NT2/D1 (cell line): ENCODE measurements around the gene UBC.
A peak's percentile ranks its signal among the peaks of the same experiment; 100 is the strongest.

Experiments
- DNase-seq: peaks from one replicate; pipeline ENCODE4 v3.0.0-alpha.2; 2011; ENCODE audit warnings: low read depth, low spot score
- H3K27me3 ChIP-seq: 2 replicates; pipeline ENCODE4 v1.6.0; 2011; ENCODE audit warnings: mild to moderate bottlenecking; ENCODE audit not compliant: insufficient read length, insufficient read depth
- H3K36me3 ChIP-seq: 2 replicates; pipeline ENCODE4 v1.6.1; 2011; ENCODE audit warnings: mild to moderate bottlenecking, low read length, mixed read lengths; ENCODE audit not compliant: insufficient read depth, insufficient read length
- H3K4me1 ChIP-seq: 2 replicates; pipeline ENCODE4 v1.5.1; 2011; ENCODE audit not compliant: insufficient read depth, insufficient read length
- H3K4me3 ChIP-seq: 2 replicates; pipeline ENCODE4 v1.5.1; 2011; ENCODE audit warnings: low read depth; ENCODE audit not compliant: insufficient read length
- H3K9ac ChIP-seq: 2 replicates; pipeline ENCODE4 v1.6.0; 2011; ENCODE audit warnings: low read depth; ENCODE audit not compliant: insufficient read length
- H3K9me3 ChIP-seq: 2 replicates; pipeline ENCODE4 v1.5.1; 2011; ENCODE audit warnings: mild to moderate bottlenecking, low read length; ENCODE audit not compliant: insufficient read depth
- SUZ12 ChIP-seq: IDR thresholded peaks from 2 replicates; pipeline ENCODE4 v1.6.1; 2011; ENCODE audit not compliant: insufficient read length, insufficient read depth; ENCODE audit errors: extremely low read depth
- YY1 ChIP-seq: IDR thresholded peaks from 2 replicates; pipeline ENCODE4 v1.6.1; 2011; ENCODE audit not compliant: insufficient read length, insufficient read depth
- ZNF274 ChIP-seq: IDR thresholded peaks from 2 replicates; pipeline ENCODE4 v1.6.1; 2011; ENCODE audit warnings: mild to moderate bottlenecking, low read depth, low read length

Gene UBC

DNA sequence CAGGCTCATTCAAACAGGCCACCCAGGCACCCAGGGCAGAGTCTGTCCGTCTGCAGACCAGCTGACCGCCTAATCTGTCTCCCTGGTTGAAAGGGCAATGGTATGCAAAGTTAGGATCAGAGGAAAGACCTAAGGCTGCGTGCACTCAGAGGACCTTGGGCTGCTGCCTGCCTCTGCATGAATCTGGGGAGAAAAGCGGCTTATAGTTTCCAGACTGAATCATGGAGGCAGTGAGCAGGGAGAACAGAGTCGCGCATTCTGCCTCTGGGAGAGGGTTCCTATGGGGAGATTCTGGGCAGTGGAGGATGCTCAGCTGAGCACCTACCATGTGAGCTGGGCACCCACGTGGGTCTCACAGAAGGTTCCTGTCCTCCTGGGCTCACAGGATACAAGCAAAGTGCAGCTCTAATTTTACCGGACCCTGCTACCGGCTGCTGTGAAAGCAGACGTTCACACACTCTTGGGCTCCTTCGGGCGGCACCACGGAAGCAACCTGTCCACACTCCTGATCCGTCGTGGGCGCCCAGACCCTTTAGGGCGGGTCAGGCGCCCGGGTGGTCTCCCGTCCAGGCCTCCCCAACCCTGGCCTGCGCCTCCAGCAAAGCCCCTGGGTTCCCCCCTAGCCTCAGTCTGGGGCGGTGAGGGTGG lies 51.6 kb downstream of the UBC start:
- TF ChIP-seq YY1 = no peak
- no peaks in the 10 kb centered on the region for H3K9me3 ChIP-seq
- H3K4me1 ChIP-seq = peaks cover 9% of the 10 kb centered on the region
- no peak for DNase-seq
- peak overlapping the region; percentile 92 for H3K9ac ChIP-seq
- peaks cover 8% of the 10 kb centered on the region for H3K27me3 ChIP-seq
- H3K36me3 ChIP-seq = peaks cover 27% of the 10 kb centered on the region
- H3K4me3 ChIP-seq = peak overlapping the region; percentile 88

GRCh38 chr12:124861898-124862676 lies 52.4 kb downstream of the UBC start:
- Histone ChIP-seq H3K36me3 (peaks cover 28% of the 10 kb centered on the region), H3K27me3 (peaks cover 8% of the 10 kb centered on the region), H3K9me3 (no peaks in the 10 kb centered on the region), H3K4me1 (peaks cover 11% of the 10 kb centered on the region), H3K9ac (peak overlapping the region; percentile 27), H3K4me3 (peak overlapping the region; percentile 88)
- no peak for TF ChIP-seq YY1
- TF ChIP-seq SUZ12 = no peak
- no peak for TF ChIP-seq ZNF274
- no peak for DNase-seq
